ENCODE results near the gene FZD7. TPM values are rescaled to one million over a fixed set of nuclear protein-coding genes. Genes with fewer than 3 reads are reported as not detected.

The FZD7 gene
- total and polyA plus RNA-seq, 2 of the 8 experiments (the other 6 are each of a cell fraction or from before 2014, with no cell fraction given), result 176 to 246 TPM

GRCh38 chr2:201985728-201986462 lies 47.8 kb upstream of the FZD7 start (continued):
- TF ChIP-seq USF2 (IDR thresholded peaks at IDR 0.05; ENCODE audit: low read length) (no peak), BCL11A (IDR thresholded peaks at IDR 0.05; ENCODE audit: low read depth in 2 of 2, low read length in 2 of 2) (no peak), TCF12 (IDR thresholded peaks at IDR 0.05; ENCODE audit: low read depth, low read length) (no peak), CTCF (IDR thresholded peaks at IDR 0.05; ENCODE audit: control extremely low read depth in 1 of 3, insufficient read depth in 1 of 3, low read depth in 1 of 3, low read length in 3 of 3) (no peak), ATF3 (IDR thresholded peaks at IDR 0.05; ENCODE audit: insufficient read depth, low read depth, low read length) (no peak)

Measured in H1 (cell line).